Amniotic epithelial cell (primary cell): ENCODE measurements around the gene FLNB.

Source experiments
- DNase-seq: peaks from one replicate; pipeline ENCODE4 v3.0.0-alpha.2; 2010; ENCODE audit warnings: low read depth

Gene FLNB

GRCh38 chr3:58008141-58009025 is at the start of gene FLNB:
Gene FLNB (plus strand): TSS chr3:58008422. CDS start chr3:58008565, 143 bp downstream.
- DNase-seq = peak; percentile 50

DNA sequence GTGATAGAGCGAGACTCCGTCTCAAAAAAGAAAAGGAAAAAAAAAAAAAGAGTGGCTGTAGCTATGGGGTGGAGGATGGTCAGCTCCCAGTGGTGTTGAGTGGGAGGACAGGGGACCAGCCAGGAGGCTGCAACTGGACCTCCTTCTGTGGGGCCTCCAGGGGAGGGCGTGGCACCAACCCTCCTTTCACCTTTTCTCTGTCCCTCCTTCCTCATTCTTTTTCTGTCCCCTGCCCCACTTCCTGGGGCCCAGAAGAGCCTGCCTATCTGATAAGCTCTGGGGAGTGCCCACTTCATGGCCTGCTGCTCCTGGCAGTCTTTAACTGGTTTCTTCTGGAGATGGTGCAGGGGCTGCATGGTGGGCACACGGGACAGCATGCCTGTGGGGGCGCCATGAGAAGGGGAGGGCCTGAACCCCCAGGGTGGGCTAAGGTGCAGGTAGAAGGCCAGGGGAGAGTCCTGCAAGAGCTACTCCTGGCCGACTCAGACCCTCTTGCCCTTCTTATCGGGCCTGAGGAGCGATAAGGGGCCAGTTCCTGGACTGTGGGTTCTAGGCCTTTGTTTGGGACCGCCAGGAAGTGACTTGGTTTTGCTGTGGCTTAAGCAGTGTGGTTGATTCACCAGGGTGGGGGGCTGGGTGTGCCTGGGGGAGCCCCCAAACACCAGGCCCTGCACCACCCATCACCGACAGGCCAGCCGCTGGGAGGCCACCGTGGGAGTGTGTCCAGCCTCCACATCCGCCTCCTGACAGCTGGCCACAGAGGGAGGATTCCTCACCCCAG is 49.4 kb upstream of the FLNB start:
- DNase-seq = peak; percentile 28

DNA sequence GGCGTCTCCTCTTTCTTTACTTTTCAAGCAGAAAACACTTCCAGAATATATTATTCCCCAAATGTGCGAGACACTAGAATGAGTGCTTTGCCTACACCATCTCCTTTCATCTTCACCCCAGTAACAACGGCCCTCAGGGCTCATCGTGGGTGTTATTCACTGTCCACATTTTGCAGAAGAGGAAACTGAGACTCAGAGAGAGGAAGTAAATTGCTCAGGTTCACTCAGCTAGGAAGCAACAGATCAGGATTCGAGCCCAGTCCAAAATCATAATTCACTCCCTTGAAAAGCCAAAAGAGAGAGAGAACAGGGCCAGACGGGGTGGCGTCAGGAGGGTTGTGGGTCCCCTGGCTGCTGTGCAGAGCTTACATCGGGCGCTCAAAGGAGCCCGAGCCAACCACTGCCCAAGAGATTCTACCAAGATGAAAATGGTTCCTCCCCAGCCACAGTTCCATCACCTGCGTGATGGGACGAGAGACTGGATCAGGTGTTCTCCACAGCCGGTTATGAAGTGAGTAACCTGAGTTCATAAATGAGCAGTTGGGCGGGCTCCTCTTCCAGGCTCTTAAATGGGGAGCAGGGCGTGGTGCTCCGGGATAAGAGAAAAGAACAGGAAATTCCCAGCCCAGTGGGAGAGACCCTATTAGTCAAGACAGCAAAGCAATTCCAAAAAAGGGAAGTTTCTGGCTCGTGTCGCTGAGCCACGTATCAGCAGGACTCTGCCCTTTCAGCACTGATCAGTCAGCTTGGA is 48.6 kb upstream of the FLNB start:
- peak; percentile 52 for DNase-seq

- no peak for DNase-seq
Measured at GRCh38 chr3:57960174-57960505, 48.1 kb upstream of the FLNB start.

DNA sequence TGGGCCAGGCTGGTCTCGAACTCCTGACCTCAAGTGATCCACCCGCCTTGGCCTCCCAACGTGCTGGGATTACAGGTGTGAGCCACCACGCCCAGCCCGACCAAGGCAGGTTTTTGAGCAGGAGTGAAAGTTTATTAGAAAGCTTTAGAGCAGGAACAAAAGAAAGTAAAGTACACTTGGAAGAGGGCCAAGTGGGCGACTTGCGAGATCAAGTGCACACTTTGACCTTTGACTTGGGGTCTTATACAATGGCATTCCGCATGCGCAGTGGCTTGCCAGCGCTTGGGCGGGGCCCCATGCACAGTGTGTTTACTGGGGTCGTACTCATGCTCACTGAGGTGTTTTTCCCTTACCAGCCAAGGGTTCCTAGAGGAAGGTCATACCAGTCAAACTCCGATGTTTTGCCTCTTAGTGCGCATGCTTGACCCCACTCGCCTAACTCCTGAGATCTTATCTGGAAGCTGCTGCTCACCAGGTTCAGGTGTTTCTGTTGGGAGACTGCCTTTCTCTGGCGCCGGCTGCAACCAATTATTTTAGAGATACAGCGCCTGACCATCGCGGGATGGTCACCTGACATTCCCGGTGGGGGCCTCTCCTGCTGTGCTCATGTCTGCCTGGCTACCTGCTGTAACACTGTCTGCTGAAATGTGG is 46.9 kb upstream of the FLNB start:
- no peak for DNase-seq

GRCh38 chr3:57961828-57962447 is 46.3 kb upstream of the FLNB start:
- DNase-seq = peak; percentile 67

DNA sequence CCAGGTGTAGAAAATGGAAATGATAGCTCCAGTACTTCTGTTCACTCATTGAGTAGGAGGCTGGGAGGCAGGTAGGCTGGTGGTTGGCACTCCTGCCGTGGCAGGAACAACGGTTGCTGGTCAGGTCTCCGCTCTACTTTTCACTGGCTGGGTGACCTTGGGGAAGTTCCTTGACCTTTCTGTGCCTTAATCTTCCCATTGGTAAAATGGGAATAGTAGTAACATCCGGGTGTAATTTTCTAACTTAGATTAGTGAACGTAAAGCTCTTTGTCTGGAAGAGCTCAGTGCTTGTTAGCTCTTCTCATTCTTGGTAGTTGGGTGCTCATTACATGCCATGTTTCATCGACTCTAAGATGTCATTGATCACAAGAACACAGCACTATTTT is 45.8 kb upstream of the FLNB start:
- DNase-seq = no peak

DNA sequence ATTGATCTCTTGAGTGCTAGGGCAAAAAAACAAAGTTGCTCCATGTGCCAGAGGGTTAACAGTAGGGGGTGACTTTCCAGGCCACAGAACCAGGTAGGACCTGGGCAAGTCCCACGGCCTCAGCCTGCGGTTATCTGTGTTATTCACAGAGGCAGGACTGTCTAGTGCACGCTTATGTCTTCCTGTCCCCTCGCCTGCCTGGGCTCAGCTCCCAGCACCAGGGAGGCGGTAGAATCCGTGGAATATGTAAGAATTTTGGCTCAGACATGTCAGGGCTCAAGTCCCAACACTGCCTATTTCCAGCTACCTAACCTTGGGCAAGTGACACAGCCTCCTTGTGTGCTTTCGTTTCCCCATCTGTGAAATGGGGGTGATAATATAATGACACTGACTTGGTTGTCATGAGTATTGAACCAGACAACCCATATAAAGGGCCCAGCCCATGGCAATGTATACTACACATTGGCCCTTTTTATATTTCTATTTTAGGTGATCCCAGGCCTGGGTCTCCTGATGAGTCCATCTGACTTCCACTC is 44.3 kb upstream of the FLNB start:
- DNase-seq = no peak

DNA sequence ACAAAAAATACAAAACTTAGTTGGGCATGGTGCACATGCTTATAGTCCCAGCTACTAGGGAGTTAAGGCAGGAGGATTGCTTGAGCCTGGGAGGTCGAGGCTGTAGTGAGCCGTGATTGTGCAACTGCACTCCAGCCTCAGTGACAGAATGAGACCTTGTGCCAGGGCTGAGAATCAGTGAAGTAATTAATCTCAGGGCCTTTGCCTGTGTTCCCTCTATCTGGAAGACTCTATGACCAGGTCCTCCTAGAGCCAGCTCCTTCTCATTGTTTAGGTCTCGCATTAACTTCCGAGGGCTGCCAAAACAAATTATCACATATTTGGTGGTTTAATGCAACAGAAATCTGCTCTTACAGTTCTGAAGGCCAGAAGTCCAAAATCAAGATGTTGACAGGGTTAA is 41.4 kb upstream of the FLNB start:
- DNase-seq = peak; percentile 58

GRCh38 chr3:57967590-57967989 is 40.6 kb upstream of the FLNB start:
- DNase-seq = no peak

DNA sequence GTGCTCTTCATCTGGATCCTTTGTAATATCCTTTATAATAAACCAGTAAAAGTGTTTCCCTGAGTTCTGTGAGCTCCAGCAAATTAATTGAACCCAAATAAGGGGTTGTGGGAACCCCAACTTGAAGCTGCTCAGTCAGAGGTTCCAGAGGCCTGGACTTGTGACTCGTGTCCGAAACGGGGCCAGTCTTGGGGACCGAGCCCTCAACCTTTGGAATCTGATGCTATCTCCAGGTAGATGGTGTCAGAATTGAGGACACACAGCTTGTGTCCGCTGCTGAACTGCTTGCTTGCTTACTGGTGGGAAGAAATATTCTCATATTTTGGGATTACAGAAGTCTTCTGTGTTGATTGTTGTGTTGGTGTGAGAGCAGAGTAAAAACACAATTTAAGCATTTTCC is 39.7 kb upstream of the FLNB start:
- DNase-seq = no peak

GRCh38 chr3:57971975-57972374 is 36.2 kb upstream of the FLNB start:
- no peak for DNase-seq

DNA sequence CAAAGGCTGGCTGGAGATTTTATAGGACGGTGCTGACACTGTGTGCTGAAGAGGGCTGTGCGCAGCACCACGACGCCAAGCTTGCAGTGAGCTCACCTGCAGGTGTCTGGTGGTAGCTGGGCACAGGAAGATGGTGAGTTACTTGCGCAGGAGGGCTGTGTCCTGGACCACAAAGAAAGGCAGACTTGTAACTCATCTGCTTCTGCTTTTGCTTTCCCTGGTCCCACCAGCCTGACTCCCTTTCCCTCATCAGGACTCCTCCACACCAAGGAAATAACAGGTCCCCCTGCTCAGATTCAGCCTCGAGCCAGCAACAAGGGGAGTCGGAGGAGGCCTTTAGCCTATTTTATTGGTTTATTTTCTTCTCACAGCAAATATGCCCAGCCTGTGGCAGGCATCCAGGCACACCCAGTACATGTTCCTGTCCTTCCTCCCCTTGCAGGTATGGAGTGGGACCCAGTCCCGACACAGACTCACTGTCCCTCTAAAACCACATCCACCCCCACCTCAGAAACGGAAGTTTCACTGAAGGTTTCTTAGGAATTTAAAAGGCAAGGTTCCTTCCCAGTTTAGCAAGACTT is 35.6 kb upstream of the FLNB start:
- no peak for DNase-seq

- no peak for DNase-seq
Measured at GRCh38 chr3:57973715-57974477, 34.3 kb upstream of the FLNB start.

DNA sequence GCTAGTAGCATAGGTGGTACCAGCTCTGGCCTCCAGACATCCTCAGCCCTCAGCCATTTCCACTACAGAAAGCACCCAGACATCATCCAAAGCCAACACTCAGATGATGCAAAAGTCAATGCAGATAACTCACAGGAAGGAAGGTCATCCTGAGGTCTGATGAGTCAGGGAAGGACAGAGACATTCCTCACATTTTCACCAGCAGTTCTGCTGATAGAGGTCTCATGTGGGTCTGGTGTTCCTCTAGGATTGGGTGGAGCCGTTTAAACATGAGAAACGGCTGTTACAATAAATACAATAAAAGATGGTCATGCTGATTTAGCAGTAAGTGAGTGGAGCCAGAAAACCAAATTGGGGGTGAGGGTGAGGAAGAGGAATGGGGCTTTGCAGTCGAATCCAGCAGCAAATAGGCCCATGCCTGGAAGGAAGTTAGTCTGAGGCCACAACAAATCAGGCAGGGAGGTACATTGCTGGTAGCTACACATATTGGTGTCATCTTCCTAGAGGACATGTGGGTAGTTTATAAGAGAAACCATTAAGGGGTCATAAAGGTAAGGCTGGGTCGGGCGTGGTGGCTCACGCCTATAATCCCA is 33.3 kb upstream of the FLNB start:
- DNase-seq = peak; percentile 99

DNA sequence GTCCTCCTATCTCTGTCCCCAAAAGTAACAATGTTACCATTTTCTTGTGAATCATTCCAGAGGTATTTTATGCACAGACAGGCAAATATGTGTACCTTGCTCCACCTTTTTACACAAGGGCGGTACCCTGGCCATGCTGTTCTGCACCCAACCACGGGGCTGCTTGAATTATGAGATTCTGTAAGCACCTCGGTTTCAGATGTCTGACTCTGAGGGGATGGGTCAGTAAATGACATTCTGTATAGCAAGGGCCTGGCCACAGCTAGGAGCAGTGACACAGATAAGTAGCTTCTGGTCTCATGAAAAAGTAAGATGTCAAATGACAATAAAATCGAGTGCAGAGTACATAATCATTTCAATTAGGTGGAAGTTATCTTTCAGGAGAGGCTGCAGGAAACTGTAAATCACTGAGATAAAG is 30.4 kb upstream of the FLNB start:
- no peak for DNase-seq

DNA sequence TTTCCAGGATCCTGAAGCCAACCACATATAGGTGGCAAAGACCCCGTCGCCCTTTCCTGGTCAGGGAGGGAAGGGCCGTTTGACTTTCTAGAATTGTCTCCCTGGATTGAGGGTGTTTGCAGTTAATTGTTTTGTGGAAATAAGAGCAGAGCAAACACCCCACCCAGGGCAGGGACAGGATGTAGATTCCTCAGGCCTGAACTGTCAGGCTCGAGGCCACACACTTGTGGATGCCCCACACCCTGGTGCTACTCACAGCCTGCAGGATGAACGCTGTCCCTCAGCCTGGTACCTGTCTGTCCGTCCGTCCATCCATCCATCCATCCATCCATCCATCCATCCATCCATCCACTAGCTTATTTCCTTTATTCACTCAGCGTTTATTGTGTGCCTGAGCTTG is 29.9 kb upstream of the FLNB start:
- no peak for DNase-seq

DNA sequence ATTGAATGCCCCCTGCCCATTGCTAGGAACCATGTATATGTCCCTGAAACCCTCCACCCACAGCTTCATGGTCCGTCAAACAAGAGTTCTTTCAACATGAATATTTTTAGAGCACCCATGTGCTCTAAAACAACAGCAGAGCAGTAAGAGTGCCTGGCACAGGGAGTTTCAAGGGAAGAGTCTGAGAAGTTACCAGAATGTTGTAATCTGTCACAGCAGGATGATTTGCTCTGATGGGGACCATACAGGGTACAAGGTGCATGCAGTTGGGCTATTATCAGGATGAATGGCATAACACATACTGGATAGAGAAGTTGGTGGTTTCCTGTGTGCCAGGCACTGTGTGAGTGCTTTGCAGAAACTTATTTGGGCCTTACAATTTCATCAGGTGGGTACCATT is 27.8 kb upstream of the FLNB start:
- no peak for DNase-seq

GRCh38 chr3:57981483-57982087 is 26.6 kb upstream of the FLNB start:
- DNase-seq = no peak
